SH-SY5Y (cell line): ENCODE measurements around the gene CNKSR3.

ENCODE experiments used
- GATA2 ChIP-seq: IDR thresholded peaks from 2 replicates; pipeline ENCODE4 v1.6.1; 2011; ENCODE audit warnings: mild to moderate bottlenecking, low read depth, low read length
- GATA3 ChIP-seq: IDR thresholded peaks from 2 replicates; pipeline ENCODE4 v1.6.1; 2011; ENCODE audit warnings: low read depth, mild to moderate bottlenecking, low read length, moderate library complexity

DNA sequence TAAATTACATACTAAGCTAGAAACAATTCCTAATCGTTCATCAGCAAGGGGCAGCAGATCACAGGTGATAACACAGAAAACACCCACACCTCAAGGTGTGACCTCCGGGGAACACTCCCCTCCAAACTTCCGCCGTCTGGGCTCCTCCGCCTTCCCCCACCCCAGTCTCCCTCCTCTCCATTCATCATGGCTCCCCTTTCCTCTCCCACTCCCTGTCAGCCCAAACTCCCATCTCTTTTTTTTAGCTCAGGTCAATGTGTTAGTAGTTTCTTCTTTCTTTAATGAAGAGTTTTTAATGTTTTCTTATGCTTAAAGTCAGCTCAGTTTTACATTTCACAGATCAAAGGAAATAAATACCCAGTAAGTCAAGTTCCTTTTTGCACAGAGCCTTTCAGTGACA is 20.7 kb downstream of the CNKSR3 start:
- TF ChIP-seq GATA2 (no peak), GATA3 (no peak)
